HG03064 (cell line): Measurements from ENCODE around the gene CNTRL.
"Not testable (repeated sequence)": the region's sequence is repeated elsewhere in the genome, so short reads cannot be mapped to it uniquely, and the experiment has no call there.

ENCODE experiments used
- ATAC-seq: cut with Tn5 transposase; IDR thresholded peaks from one replicate; pipeline ENCODE4 v1.9.1; 2021; ENCODE audit warnings: low read depth; ENCODE audit not compliant: unreplicated experiment

Gene CNTRL

DNA sequence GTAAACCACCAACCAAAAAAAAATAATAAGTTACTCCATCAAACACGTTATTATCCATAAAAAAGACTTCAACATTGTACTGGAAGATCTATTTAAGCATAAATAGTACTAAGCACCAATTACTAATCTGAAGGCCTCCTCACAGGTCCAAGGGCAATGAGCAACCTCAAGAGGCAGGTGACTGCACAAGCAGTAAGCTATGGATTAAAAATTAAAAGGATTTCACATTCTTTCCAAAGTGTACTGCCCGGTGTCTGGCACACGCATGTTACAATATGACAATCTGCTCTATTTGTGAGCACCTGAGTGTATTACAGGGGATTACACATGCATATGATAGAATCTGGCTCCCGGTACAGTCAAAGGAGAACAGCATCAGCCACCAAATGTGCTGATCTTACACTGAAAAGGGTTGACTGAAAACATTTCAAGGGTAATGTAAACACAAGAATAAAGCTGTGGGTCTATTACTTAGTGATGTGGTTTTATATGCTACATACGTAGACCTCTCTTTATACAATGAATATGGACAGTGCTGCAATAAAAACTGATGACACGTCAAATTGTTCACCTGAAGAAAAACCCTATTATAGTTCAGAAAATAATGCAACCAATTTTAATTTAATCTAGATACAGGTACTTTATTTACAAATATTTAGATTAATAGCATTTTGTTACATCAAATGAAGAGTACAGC lies 104.1 kb downstream of the CNTRL start:
- no peak for ATAC-seq

- not testable (repeated sequence) for ATAC-seq
These were observed 104.6 kb downstream of the CNTRL start for GRCh38 chr9:121179373-121179721.

DNA sequence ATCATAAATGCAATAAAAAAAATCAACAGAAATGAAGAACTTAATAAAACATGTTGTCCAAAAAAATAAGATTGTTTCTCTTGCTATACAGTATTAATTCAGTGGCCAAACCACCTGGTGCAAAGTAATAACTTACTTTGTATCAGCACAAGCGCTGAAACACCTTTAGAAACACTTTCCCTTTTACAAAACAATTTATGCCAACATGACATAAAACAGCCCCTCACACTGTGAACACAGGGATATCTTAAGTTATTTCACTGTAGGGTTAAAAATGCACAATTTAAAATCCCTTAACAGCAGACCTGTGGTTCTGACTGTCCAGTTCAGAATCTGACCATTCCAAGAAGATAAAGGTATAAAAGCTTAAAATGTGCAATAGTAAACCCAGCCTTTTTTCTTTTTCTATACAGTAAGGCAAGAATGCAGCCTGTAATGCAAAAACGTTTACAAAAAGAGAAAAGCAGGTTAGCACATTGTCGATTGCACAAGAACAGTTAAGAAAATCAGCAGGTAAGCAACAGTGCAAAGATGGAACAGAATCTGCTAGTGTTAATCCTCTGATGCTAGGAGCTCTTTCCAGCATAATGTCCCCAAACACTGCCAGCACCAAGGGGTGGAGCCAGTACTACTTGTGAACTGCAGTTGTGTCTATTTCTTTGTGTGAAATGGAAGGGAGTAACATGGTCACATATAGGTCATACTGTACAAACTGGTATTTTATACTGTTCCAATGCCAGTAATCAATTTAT lies 105.4 kb downstream of the CNTRL start:
- no peak for ATAC-seq

GRCh38 chr9:121182101-121182836 lies 107.5 kb downstream of the CNTRL start:
- no peak for ATAC-seq

DNA sequence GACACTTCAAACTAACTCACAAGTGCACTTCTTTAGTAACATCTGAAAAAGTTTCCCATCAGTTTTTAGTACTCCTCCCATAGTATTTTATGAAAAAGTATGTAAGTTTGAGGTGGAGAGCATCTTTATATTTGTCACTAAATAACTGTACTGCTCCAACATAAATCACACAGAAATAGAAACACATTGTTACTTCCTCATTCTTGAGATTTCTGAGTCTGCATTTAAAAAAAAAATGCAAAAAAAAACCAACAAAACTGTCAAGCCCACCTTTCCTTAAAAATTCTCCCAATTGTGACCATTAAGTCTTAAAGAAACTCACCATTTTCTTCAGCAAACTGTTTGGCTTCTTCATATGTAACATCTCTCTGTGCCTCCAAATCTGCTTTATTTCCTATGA lies 108.2 kb downstream of the CNTRL start:
- ATAC-seq, result no peak

DNA sequence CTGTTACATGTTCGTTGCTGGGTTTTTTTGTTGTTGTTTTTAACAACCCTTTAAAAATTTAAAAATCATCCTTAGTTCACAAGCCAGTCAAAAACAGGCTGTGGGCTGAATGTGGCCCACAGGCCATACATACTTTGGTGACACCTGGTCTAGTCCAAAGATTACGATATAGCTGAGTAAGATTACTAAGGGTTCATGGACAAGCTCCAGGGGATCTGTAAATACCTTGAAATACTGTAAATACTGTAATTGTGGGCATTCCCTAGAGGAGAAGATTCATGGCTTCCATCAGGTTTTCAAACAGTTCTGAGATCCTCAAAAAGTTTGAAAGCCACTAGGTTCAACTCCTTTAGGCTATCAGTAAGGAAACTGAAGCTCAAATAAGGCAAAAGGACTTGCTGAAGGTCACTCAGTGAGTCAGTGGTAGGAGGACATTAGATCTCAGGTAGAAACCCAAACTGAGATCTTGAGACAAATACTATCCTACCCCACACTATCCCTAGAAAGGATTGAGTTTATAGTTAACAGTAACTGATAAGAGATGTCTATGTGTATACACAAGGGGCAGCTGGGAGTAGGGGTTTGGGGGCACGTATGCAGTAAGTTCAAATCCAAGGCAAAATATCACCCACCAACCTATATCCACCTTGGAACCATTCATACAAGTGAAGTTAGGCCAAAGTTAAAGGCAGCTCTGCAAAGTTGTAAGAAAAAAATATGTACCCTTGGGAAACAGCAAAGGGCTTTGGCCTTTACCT lies 109.1 kb downstream of the CNTRL start:
- no peak for ATAC-seq

GRCh38 chr9:121184463-121184862 lies 109.7 kb downstream of the CNTRL start:
- ATAC-seq, result no peak

DNA sequence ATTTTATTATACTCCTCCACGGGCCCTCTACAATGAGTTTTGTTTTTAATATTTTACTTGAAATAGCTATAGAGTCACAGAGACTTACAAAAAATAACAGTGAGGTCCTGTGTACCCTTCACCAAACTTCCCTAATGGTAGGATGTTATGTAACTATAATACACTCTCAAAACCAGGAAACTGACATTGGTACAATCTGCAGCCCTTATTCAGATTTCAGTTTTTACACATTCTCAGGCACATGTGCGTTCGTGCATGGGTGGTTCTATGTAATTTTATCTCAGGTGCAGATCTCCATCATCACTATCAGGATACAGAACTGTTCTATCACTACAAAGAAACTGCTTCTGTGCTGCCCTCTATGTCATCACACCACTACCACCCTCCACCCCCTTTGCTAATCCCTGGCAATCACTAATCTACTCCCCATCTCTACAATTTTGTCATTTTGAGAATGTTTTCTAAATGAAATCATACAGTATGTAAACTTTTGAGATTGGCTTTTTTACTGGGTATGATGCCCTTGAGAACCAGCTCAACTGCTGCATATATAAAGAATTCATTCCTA lies 110.5 kb downstream of the CNTRL start:
- no peak for ATAC-seq

GRCh38 chr9:121185774-121186403 lies 111.1 kb downstream of the CNTRL start:
- no peak for ATAC-seq

DNA sequence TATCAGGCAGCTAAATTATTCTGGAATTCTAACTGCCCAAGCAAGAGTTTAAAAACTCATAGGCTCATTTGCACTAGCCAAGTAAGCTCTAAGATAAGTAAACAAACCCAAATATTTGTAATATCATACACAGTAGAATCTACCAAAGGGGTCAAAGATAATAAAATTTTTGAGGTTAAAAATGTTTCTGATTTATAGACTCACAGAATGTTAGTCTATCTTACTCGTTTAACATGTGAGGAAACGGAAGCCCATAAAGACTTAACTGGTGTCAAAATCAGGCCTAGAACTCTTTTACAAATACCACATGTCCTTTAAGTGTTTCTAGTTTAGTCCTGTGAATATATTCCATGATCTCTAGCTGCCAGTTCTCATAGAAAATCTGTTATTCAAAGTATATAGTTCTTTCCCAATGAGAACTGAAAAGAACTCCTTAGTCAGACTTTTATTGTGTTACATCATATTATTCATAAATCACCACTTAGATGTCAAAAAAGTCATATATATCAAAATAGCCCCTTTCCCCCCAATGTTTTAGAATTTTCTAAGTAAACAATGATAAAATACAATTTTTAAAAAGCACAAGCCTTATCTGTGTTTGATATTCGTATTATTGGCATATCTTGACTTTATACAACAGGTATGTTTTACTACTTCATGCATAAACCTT lies 113.0 kb downstream of the CNTRL start:
- no peak for ATAC-seq

DNA sequence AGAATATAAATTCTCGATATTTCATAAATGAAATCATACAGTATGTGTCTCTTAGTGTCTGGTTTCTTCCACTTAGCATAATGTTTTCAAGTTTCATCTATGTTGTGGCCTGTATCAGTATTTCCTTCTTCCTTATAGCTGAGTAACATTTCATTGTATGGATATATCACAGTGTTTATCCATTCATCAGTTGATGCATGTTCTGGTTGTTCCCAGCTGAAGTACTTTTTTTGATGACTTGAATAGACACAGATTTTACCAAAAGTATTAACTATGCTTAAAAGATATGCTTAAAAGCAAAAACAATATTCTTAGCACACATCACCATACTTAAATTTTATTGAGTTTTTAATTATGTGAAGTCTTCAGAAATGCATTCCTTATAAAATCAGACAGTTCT lies 114.3 kb downstream of the CNTRL start:
- ATAC-seq, result no peak

DNA sequence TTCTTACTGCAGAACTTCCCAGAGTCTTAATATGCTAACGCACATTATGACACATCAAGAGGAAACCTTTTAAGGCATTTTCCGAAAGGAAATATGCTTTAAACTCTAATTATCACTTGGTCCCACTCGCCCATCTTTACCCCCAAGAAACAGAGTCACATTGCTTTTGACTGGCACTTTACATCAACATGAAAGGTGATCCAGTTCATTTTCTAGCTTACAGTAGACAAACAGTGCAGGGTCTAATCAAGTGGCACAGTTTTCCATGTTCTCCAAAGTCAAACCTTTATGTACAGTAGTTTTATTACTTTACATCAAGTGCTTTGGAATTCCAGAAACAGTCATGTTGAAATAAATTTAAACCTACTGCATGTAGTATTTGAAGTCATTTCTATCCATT lies 114.9 kb downstream of the CNTRL start:
- no peak for ATAC-seq

DNA sequence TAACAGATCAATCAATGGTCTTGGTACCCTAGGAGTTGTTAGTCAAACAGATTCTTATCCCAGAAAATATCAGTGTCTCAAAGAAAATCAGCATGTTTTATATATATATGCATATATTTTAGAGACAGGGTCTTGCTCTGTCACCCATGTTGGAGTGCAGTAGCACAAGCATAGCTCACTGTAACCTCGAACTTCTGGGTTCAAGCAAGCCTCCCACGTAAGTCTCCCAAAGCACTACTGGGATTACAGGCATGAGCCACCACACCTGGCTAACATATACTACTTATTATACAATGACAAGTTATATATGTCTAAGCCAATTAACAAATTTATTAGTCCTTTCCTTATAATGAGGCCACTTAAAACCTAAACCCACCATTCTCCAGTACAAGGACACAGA lies 116.5 kb downstream of the CNTRL start:
- ATAC-seq, result no peak

DNA sequence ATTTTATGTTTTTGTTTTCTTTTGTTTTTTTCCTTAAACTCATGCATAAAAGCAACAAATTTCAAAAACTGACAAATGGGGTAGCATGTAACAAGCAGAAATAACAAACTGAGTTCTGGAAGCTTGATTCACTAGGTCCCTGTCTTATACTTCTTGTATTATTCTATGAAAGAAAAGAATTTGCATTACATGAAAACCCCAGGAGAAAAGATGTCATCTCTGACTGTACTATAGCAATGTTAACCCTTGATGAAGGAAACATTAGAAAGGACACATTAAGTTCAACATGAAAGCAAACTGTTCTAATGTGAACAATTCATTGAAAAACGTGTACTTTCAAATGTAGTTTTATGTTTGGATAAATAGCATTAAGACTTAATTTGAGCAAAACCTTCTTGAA lies 117.8 kb downstream of the CNTRL start:
- ATAC-seq, result no peak

DNA sequence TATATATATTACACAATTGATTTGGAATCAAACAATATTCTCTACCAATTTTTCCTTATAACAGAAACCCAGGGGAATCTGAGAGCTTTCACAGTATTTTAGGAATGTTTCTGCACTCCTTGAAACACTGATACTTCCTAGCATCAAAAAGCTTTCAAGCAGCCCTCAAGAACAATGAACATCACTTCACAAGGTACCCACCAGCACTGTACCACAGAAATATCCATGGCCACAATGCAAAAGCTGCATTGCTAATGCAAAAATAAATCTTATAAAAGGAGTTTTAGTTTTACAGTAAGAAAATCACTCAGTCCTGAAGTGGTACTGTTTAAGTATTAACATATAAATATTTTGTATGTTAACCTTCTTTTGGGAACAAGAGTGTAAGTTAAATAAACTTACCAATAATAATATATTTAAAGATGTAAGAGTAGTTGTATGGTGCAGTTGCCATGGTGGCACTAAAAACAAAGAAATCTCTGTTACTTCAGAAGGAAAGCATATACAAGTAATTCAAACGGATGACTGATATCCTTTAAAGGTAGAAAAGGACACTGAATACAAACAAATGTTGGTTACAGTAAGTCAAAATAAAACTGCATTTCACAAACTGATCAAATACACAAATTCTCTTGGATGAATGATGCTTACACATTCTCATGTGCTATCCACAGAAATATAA lies 118.3 kb downstream of the CNTRL start:
- no peak for ATAC-seq

GRCh38 chr9:121194730-121195129 lies 120.0 kb downstream of the CNTRL start:
- ATAC-seq, result no peak

- ATAC-seq, result no peak
These were observed 121.6 kb downstream of the CNTRL start for GRCh38 chr9:121196389-121196788.

- ATAC-seq, result no peak
These were observed 122.4 kb downstream of the CNTRL start for GRCh38 chr9:121197132-121197531.

DNA sequence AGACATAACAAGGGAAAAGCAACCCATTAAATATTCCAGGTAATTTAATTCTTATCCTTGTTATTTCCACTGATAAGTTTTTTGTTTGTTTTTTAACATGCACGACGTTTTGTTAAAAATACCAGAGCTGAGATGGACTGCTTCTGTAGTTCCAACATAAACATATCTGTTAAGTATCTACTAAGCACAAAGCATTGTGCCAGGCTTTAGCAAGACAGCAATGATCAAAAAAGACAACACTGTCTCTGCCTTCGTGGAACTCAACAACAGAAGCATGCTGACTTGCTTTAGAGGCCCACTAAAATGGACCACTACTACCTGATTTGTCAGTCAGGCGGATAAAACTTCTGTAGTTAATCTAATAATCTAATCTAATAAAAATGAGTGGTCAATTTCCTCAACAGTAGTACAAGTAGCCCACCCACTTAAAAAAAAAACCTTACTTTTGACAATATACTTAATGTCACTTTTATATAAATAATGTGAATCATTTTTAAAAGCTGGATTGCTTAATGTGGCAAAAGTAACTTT lies 123.8 kb downstream of the CNTRL start:
- ATAC-seq, result no peak
